ENCODE results near the gene CLPTM1. TPM values are rescaled to one million over a fixed set of nuclear protein-coding genes. Genes with fewer than 3 reads are reported as not detected.
"Not testable (repeated sequence)": the region's sequence is repeated elsewhere in the genome, so short reads cannot be mapped to it uniquely, and the experiment has no call there.

The CLPTM1 gene
- total and polyA plus RNA-seq, 9 of the 15 experiments (the other 6 are each of a cell fraction or from before 2014, with no cell fraction given): 0.37 to 96.0 (median 27.5) TPM

- peaks cover 3 to 19% of the 10 kb centered on the region in 2 experiments; a peak in 4 of 5 replicates for H3K4me1 ChIP-seq (replicated peaks in 1 of 2; ENCODE audit: control insufficient read depth in 2 of 2, insufficient read depth in 2 of 2, low read length in 2 of 2)
- H4K20me1 ChIP-seq (replicated peaks; ENCODE audit: control insufficient read depth, insufficient read depth, low read length); H3K27me3 ChIP-seq (ENCODE audit: control insufficient read depth in 2 of 2, insufficient read depth in 2 of 2, low read length in 2 of 2); H3K79me2 ChIP-seq (ENCODE audit: control insufficient read depth, insufficient read depth, low read length); ATAC-seq; CTCF ChIA-PET (ENCODE audit: low intra/inter-chr PET ratio); H3K27ac ChIP-seq (ENCODE audit: extremely low read depth, low read depth, low read length); intact Hi-C loops (cut with micrococcal nuclease); H3K36me3 ChIP-seq (ENCODE audit: control insufficient read depth, insufficient read depth, low read length); H3K9me3 ChIP-seq (replicated peaks; ENCODE audit: control insufficient read depth, insufficient read depth, low read depth, low read length); H3K9ac ChIP-seq (ENCODE audit: insufficient read depth in 1 of 2, low read depth in 2 of 2, low read length in 2 of 2); H2AFZ ChIP-seq (ENCODE audit: low read depth, low read length); H3K4me2 ChIP-seq (ENCODE audit: insufficient read depth, low read length); H3K9me1 ChIP-seq (ENCODE audit: control insufficient read depth, insufficient read depth, low read length); FAIRE-seq; DNase-seq (ENCODE audit: extremely low read depth in 1 of 4, low spot score in 3 of 4); in situ Hi-C loops (cut with MboI); H3K4me3 ChIP-seq; BruUV-seq (replicated peaks): not testable (repeated sequence)
- POLR2A ChIA-PET: interaction anchor here (0.6 kb wide), 1 partner anchor 179 kb away, joined by 4 read pairs; the partner anchor contains the start of gene BLOC1S3
- 39% methylated on average over 10 of the region's 12 CpGs for WGBS (ENCODE audit: insufficient coverage, low coverage, missing lambda C conversion rate)
- TF ChIP-seq RBM25 (IDR thresholded peaks at IDR 0.05; ENCODE audit: low read depth, low read length, severe bottlenecking) (peak; percentile 13), KDM1A (IDR thresholded peaks at IDR 0.05) (0 out of 4 replicates have a peak, but pooled peaks of 1 of the 2 experiments have one; percentile 5)
These were observed 44.1 kb downstream of the CLPTM1 start for GRCh38 chr19:44999131-44999925.

GRCh38 chr19:45000665-45001064 lies 45.5 kb downstream of the CLPTM1 start:
- Histone ChIP-seq H3K4me1 (replicated peaks in 1 of 2; ENCODE audit: control insufficient read depth in 2 of 2, insufficient read depth in 2 of 2, low read length in 2 of 2) (peaks cover 3 to 19% of the 10 kb centered on the region in 2 experiments; a peak in 4 of 5 replicates), H3K4me2 (ENCODE audit: insufficient read depth, low read length) (peak overlapping the region; percentile 87), H2AFZ (ENCODE audit: low read depth, low read length) (peak overlapping the region; percentile 90), H3K4me3 (peak overlapping the region; percentile 40), H3K9ac (ENCODE audit: insufficient read depth in 1 of 2, low read depth in 2 of 2, low read length in 2 of 2) (peak overlapping the region; percentile 52 to 72; a peak in 3 of 4 replicates)
- H3K27ac ChIP-seq (ENCODE audit: extremely low read depth, low read depth, low read length); FAIRE-seq; H4K20me1 ChIP-seq (replicated peaks; ENCODE audit: control insufficient read depth, insufficient read depth, low read length); ATAC-seq; CTCF ChIA-PET (ENCODE audit: low intra/inter-chr PET ratio); BruUV-seq (replicated peaks); H3K36me3 ChIP-seq (ENCODE audit: control insufficient read depth, insufficient read depth, low read length); DNase-seq (ENCODE audit: extremely low read depth in 1 of 4, low spot score in 3 of 4); intact Hi-C loops (cut with micrococcal nuclease); H3K79me2 ChIP-seq (ENCODE audit: control insufficient read depth, insufficient read depth, low read length); in situ Hi-C loops (cut with MboI); H3K9me1 ChIP-seq (ENCODE audit: control insufficient read depth, insufficient read depth, low read length); H3K27me3 ChIP-seq (ENCODE audit: control insufficient read depth in 2 of 2, insufficient read depth in 2 of 2, low read length in 2 of 2); H3K9me3 ChIP-seq (replicated peaks; ENCODE audit: control insufficient read depth, insufficient read depth, low read depth, low read length): not testable (repeated sequence)
- TF ChIP-seq ZKSCAN8 (CRISPR knock-in tag; IDR thresholded peaks at IDR 0.05): peak; percentile 85
- WGBS (ENCODE audit: insufficient coverage, low coverage, missing lambda C conversion rate): 22% methylated on average over 19 of the region's 19 CpGs
- POLR2A ChIA-PET: interaction anchor here (1.0 to 2.0 kb wide), 3 partner anchors 42 to 1406 kb away, joined by 3 to 4 read pairs (median 3); no protein-coding TSS in a partner anchor

All from K562 (cell line).